Measurements from ENCODE around the gene MRPL21.

Gene MRPL21

DNA sequence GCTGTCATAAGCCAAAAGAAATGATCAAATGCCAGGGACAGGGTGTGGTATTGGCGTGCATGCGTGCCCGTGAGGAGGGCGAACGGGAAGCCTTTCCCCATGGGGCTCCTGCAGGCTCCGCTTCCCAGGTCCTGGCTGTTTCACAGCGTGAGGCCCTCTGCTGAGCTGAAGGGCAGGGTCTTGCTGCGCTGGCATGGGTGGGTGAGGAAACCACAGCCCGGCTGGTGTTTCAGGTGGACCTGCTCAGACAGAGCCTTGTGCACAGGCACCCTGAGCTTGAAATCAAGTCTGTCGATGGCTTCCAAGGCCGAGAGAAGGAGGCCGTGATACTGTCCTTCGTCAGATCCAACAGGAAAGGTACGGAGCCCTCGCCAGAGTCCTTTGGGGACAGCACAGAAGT lies 31.4 kb upstream of the MRPL21 start:
- no peak for DNase-seq (ENCODE audit: low read depth, low spot score)

DNA sequence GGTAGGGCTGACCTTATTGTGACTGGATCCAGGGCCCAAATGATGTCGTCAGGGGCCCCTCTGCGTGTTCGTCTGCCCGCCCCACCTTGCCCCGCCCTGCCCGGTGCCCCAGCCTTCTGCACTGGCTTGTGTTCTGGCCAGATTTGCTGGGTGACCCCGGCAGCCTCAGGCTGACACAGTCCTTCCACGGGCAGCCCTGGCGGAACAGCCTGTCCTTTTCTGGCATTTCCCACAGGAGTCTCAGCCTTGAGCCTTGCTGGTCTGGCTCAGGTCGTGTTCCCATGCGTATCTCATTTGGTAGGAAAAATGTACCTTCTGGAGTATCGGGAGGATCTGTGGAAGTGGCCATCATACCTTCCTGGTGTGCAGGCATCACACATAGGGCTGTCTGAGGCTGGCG lies 31.0 kb upstream of the MRPL21 start:
- no peak for DNase-seq (ENCODE audit: low read depth, low spot score)

DNA sequence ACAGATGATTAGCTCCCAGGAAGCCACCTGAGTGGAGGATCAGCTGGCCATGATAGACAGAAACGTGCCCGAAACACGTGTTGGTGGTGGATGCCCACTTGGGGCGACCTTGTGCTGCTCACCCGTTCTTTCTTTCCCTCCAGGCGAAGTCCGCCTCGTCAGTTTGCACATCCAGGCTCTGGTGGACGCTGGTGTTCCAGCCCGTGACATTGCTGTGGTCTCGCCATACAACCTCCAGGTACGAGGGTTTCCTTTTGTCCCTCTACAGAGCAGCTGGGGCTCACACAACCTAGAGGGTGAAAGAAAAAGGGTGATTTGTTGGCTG lies 30.7 kb upstream of the MRPL21 start:
- DNase-seq (ENCODE audit: low read depth, low spot score): no peak

DNA sequence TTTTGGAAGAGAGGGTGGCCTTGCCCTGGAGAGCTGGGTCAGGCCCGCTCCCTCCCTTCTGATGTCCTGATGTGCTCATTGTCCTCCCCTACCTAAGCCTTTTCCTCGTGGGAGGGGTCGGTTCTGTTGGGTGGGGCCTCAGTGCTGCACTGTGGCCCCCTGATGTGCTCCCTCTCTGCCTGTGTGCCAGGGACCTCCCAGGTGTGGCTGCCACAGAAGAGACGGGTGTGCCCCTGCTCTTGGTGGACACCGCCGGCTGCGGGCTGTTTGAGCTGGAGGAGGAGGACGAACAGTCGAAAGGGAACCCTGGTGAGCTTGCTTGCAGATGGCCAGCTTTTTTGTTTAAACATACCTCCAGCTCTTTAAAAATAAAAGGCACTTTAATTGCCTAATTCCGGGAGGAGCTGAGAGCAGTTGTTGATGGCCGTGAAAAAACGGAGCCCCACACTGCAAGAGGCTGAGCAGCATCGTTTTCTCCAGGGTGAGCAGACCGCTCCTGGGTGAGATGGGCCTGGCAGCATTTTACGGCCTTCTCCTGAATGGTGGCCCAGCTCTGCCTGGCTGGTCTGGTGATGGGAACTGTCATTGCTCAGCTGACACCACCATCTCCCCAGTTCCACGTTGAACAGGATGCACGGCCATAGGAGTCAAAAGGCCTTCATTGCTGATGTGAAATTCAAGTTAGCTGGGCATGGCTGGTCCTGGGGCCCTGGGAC lies 30.1 kb upstream of the MRPL21 start:
- DNase-seq (ENCODE audit: low read depth, low spot score): no peak

DNA sequence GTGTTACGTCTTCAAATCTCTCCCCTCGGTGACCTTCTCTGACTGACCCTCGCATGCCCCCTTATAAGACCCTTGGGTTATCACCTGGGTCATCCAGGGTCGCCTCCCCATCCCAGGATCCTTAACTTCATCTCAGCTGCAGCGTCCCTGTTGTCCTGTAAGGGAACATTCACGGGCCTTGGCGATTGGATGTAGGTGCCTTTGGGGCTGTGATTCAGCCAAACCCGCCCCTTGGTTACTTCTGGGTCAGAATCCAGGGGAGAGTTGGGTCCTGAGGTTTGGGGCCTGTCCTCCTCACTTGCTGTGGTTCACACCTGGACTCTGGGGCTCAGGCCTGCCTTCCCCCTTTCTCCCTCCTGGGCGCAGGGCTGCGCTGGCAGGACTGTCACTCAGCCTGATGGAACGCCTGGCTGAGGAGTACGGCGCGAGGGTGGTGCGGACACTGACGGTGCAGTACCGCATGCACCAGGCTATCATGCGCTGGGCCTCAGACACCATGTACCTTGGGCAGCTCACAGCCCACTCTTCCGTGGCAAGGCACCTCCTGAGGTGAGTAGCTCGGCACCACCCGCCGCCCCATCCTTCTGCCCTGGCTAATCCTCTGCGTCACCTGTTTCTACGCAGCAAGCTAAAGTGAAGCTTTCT lies 29.4 kb upstream of the MRPL21 start:
- DNase-seq (ENCODE audit: low read depth, low spot score): no peak

DNA sequence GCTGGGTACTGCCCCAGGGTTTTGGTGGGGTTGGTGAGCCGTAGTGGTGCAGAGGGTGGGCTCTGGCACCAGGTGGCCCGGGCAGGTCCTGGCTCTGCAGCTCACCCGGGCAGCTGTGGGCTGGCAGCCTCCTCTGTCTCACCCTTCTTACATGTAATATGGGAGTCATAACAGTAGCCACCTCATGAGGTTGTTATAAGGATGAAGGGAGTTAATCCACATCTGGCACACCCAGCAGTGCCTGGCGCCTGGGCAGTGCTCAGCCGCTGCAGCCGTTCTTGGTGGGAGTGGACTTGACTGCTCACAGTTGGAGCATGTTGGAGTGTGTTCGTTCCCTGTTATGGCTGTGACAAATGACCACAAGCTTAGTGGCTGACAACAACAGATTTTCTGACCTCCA lies 28.7 kb upstream of the MRPL21 start:
- no peak for DNase-seq (ENCODE audit: low read depth, low spot score)

DNA sequence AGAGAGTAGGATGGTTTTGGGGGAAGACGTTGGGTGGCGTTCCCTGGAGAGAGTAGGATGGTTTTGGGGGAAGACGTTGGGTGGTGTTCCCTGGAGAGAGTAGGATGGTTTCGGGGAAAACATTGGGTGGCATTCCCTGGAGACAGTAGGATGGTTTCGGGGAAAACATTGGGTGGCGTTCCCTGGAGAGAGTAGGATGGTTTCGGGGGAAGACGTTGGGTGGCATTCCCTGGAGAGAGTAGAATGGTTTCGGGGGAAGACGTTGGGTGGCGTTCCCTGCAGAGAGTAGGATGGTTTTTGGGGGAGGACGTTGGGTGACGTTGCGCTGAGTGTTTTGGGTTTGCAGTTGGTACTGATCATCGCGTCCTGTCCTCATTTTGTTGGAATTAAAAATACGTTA lies 28.3 kb upstream of the MRPL21 start:
- DNase-seq (ENCODE audit: low read depth, low spot score): no peak

DNA sequence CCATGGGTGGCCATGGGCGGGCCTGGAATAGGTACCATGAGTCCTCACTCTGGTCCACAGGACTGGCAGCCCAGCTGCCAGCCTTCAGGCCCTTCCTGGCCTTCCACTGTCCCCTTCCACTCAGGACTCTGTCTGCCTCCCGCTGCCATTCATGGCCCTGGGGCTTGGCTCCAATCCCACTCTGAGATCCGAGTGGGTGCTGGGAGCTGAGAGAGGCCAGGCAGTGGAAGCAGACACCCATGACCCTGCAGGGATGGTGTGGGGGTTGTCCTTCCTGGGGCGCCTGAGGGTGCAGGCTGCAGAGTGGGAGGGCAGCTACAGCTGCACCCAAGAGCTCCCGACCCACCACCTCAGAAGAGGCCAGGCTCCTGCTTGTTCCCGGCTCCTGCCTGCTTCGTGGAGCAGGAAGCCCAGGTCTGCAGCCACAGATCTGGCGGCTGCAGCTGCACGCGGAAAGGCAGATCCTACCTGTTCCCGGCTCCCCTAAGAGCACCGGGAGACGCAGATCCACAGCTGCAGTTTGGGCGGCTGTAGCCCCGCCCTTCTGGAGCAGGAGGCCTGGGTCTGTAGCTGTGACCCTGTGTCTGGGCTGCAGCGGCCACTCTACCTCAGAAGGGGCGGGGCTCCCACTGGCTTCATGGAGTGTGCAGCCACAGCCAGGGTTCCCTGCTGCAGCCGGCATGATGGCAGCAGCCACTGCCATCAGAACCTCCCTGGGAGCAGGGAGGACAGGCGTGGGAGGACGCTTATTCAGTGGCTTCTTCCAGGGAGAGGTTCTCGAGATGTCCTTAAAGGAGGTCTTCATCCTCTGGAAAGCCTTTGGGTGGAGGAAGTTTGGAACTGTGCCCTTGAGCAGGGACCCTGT lies 27.6 kb upstream of the MRPL21 start:
- no peak for DNase-seq (ENCODE audit: low read depth, low spot score)

DNA sequence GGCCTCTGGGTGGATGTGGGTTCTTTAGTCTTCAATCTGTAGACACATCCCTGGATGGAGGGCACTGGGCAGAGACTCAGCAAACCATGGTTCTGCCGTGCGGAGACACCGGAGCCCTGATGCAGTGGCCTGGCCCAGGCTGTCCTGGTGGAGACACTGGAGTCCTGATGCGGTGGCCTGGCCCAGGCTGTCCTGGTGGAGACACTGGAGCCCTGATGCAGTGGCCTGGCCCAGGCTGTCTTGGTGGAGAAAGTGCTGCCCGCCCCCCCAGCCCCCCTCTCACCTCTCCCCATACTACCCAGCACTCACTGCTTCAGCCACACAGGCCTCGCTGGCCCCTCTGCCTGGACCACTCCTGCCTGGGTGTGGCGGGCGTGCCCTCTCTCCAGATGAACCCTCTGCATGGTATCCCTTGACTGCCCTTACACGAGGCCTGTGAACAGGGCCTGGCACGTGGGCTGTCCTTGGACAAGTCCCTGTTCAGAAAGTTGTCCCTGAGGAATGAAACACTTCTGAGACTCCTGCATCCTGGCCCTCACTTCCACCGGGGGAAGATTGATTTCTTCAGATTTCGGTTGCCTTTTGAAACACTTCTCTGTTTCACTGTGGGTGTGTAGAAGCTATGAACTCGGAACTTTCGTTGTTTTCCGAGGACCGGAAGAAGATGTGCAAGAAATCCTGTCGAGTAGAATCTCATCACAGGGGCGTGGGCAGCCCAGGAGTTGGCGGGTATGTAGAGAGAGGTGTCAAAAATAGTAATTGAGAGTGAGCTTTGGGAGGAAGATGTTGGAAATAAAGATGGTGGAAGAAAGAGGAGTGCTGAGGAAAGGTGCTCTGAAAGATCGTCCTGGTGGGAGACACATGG lies 26.3 kb upstream of the MRPL21 start:
- DNase-seq (ENCODE audit: low read depth, low spot score): no peak

DNA sequence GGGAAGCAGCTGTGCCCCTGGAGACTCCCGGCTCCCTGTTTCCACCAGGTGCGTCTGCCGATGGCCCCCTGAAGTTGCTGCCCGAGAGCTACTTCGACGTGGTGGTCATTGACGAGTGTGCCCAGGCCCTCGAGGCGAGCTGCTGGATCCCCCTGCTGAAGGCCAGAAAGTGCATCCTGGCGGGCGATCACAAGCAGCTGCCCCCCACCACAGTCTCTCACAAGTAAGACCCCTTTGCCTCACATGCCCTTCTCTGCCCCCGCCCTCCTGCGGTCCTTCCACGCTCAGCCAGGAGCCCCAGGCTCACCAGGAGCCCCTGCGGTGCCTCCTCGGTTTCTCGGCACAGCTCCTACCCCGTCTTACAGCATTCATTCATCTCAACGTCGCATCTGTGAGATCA lies 25.5 kb upstream of the MRPL21 start:
- no peak for DNase-seq (ENCODE audit: low read depth, low spot score)

DNA sequence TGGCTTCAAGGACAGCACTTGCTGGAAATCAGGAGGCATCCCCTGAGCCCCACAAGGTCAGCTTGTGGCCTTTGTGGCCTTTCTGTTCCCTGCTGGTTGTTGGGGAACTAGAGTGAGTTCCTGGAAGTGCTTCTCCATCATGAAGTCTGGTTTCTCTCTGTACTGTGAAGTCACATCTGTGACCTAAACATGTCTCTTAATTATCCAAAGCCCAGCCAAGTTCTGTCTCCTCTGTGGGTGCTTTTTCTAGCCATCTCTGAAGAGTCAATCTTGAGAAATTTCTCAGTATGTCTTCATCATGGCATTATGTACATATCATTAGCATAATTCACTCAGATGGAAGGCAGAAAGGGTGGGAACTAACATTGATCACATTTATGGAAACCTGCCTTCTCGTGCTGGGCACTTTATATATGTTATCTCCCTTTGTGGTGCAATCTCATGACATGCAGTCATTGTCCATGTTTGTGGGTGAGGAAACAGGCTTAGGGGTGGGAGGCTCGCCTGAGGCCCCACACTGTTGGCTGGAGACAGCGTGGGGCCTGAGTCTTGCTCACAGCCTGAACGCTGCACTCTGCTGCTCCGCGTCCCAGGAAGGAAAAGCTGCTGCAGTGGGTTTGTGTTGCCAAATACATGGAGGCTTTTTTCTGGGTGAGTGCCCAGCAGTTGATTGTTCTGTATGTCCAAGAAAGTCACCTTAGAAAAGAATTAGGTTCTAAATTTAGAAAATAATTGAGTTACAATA lies 24.7 kb upstream of the MRPL21 start:
- no peak for DNase-seq (ENCODE audit: low read depth, low spot score)

DNA sequence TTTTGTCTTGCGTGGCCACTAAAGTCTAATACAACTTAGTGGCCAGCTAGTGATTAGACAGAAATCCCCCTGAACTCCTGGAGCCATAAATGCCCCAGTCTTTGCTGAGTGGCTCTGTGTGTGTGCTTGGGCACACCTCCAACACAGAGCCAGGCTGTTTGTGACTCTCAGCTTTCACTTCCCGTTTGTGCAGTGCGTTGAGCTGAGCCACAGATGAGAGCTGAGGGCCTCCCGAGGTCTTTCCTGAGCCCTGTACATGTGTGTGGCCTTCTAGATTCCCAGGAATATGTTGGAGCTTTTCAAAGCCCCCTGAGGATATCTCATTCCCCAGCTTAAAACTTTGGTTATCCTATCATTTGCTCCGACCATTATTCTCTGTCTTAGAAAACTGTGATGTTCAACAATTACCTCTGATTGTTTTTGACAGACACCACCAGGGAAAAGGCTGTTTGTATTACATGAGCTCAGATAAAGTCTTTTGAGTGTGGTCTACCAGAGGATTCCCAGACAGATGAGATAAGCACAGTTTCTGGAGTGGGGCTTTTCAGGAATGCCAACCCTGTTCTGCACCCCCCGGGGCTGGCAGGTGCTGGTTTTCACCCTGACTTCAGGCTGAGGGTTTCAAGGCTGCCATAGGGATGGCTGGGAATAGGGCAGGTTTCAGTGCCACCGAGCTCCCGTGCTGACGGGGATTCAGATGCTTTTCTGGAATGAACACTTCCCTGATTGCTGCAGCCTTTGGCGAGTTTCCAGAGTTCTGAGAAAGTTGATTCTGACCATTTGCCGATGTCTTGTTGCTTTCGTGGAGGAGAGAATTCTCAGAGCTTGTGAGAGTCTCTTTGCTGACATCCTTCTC lies 23.9 kb upstream of the MRPL21 start:
- DNase-seq (ENCODE audit: low read depth, low spot score): no peak

DNA sequence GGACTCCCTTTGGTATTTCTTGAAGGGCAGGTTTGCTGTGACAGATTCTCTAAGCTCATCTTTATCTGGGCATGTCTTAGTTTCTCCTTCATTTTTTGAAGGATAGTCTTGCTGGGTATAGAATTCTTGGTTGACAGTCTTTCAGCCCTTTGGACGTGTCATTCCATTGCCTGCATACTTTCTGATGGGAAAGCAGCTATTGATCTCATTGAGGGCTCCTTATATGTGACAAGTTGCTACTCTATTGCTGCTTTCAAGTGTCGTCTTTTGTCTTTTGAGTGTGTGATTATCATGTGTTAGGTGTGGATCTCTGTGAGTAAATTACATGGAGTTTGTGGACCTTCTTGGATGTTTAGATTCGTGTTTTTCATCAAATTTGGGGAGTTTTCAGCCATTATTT lies 22.0 kb upstream of the MRPL21 start:
- DNase-seq (ENCODE audit: low read depth, low spot score): no peak

DNA sequence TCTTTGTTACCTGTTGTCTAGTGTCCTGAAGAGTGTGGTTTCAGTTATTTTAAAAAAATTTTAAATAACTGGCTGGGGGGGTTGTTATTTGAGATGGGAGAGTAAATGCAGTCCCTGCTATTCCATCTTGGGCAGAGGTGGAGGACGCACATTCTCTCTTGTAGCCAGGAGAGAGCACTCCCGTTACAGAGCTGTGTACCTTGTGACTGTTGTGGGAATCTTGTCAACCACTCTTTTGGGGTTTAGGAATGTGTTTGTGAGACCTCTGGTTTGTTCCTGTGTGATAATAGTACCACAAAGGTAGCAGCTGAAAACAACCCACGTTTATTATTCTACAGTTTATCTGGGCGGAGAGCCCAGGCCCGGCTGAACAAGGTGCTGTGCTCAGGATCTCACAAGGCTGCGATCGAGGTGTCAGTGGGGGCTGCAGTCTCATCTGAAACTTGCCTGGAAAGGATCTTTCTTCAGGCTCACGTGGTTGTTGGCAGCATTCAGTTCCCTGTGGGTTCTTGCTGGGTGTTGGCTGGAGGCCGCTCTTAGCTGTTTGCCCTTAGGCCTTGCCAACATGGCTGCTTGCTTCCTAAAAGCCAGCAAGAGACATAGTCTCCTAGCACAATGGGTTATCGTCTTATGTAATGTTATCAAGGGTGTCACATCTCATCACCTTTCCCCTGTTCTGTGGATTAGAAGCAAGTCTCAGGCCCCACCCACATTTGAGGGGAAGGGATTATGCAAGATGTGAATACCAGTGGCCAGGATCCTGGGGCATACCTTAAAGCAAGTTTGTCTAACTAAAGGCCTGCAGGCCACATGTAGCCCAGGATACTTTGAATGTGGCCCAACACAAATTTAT lies 20.7 kb upstream of the MRPL21 start:
- no peak for DNase-seq (ENCODE audit: low read depth, low spot score)

DNA sequence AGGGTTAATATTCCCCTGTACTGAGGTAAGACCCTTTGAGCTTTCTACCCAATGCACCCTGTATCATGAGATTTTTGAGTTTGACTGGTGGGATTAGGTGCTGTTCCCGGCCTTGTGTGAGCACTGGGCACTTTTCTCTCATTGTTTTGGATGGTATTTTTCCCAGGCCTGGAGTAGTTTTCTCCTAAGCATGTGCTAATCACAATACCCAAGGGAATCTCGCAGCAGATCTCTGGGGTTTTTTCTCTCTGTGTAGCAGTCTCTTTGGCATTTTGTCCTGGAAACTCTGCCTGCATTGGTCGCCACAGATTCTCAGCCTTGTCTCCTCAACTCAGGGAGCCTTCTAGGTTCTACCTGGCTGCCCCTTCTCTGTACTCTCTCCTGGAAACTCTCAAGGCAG lies 20.0 kb upstream of the MRPL21 start:
- DNase-seq (ENCODE audit: low read depth, low spot score): no peak

DNA sequence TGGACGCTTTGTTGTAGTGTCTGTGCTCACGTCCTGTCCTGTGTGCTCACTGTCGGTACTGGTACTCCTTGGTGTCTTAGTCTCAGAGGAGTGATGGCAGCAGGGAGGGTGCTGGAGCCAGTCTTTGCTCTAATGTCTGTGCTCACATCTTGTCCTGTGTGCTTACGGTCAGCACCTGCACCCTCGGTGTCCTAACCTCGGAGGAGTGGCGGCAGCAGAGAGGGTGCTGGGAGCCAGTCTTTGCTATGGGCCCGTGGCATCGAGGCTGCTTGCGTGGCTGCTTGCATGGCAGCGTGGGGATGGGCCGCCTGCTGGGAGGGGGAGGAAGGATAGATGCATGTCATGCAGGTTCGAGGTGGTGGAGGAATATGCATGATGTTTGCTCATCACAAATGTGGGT lies 12.8 kb upstream of the MRPL21 start:
- DNase-seq (ENCODE audit: low read depth, low spot score): no peak

DNA sequence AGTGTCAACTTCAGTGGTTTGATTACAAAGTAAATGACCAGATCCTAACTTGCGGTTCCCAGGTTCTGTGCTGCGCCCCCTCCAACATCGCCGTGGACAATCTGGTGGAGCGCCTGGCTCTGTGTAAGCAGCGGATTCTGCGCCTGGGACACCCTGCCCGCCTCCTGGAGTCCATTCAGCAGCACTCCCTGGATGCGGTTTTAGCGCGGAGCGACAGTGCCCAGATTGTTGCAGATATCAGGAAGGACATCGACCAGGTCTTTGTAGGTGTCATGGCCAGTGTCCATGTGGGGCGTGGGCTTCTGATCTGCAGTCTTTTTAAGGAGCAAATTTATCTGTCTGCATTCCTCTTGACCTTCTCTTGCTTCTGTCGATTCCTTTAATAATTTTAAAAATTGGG lies 11.1 kb upstream of the MRPL21 start:
- DNase-seq (ENCODE audit: low read depth, low spot score): no peak

DNA sequence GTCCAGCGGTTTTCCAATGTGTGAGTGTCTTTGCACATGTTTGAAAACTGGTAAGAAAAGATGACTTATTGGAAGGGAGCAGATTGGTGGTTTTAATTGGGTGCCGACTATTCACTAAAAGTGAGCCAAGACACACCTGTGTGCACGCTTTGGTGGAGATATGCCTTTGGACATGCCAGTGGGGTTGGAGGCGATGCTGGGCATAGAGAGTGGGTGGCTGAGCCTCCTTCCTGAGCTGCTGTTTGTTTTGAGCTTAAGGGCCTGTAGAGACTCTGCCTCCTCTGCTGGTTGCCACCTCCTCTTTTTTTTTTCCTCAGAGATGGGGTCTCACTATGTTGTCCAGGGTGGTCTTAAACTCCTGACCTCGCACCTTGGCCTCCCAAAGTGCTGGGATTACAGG lies 9.6 kb upstream of the MRPL21 start:
- DNase-seq (ENCODE audit: low read depth, low spot score): no peak

DNA sequence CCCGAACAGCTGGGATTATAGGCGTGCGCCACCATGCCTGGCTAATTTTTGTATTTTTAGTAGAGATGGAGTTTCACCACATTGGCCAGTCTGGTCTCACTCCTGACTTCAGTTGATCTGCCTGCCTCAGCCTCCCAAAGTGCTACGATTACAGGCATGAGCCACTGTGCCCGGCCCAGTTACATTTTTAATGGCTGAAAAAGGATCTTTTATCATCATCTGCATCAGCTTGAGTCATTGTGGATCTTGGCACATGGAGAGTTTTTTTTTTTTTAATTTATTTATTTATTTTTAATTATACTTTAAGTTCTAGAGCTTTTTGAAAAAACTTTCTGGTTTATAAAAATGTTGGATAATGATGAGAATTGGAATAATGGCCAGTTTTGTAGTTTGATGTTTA lies 8.6 kb upstream of the MRPL21 start:
- DNase-seq (ENCODE audit: low read depth, low spot score): no peak
